Heart left ventricle (tissue), 13 donors: ENCODE results near the gene NFKBIL1.

Experiments used
- CTCF ChIP-seq, 12 donors: fragments of 200-600 bp; sonication (generic) in 4 of 12; IDR thresholded peaks; one replicate each; pipeline versions ENCODE4 v1.5.0 to v1.8.0; 2018 to 2022; ENCODE audit warnings: antibody characterized with exemption in 12 of 12, mild to moderate bottlenecking in 5 of 12
- POLR2A ChIP-seq, 2 donors: fragments of 450-650 bp; IDR thresholded peaks; one replicate each; pipeline ENCODE4 v1.6.1; 2017; ENCODE audit warnings: antibody characterized with exemption in 2 of 2, mild to moderate bottlenecking in 2 of 2, moderate library complexity in 2 of 2
- donor health status: ischemic (EF 13 %, LVEDD 7.1; RV severe dilation, severe dysfunction).
- donor health status: DM: no; HTN: yes; CAD: no.
- donor health status: DM: no; HTN: no; CAD: no.
- donor health status: ischemic (EF 25% LVEDD 6.9; RV normal size, moderate dysfunction).
- donor health status: ischemic (EF 25% LVEDD 5.7; RV mildly dilated, moderate dysfunction).
- donor health status: ischemic (EF 35%, LVEDD 5.7; RV mildly dilated, moderate dysfunction).
- donor health status: nonischemic (EF 11% LVEDD 7.7; RV severe dilation, severe dysfunction).
- donor health status: DM: yes; HTN: yes; CAD: no.
- donor health status: PGD.
- donor health status: ischemic (EF 29% LVEDD 5.4; RV normal size, mild dysfunction).
- donor health status: nonischemic (EF 23%, LVEDD 6.1; RV moderate dilation, normal function).

- TF ChIP-seq POLR2A (IDR thresholded peaks at IDR 0.05) (no peak), CTCF (IDR thresholded peaks at IDR 0.05) (no peak)
Measured at GRCh38 chr6:31557443-31558317, 10.3 kb downstream of the NFKBIL1 start.
